PC-9 (cell line): ENCODE measurements around the gene CFAP46.
"Not testable (repeated sequence)": the region's sequence is repeated elsewhere in the genome, so short reads cannot be mapped to it uniquely, and the experiment has no call there.

Experiments
- CTCF ChIP-seq: fragments of 200-600 bp; sonication (generic); conservative IDR thresholded peaks from 2 replicates; pipeline ENCODE4 v1.6.1; 2017; ENCODE audit warnings: mixed run types, antibody characterized with exemption, mild to moderate bottlenecking, moderate library complexity
- EZH2 ChIP-seq: fragments of 200-600 bp; sonication (generic); IDR thresholded peaks from 2 replicates; pipeline ENCODE4 v1.8.0; 2017; ENCODE audit warnings: antibody characterized with exemption, low read depth

- TF ChIP-seq EZH2, CTCF: not testable (repeated sequence)
These were observed 39.5 kb downstream of the CFAP46 start for GRCh38 chr10:132902656-132903575.
